HG02981 (cell line): ENCODE measurements around the gene SYNDIG1.

Experiments
- ATAC-seq: cut with Tn5 transposase; IDR thresholded peaks from one replicate; pipeline ENCODE4 v1.9.1; 2021; ENCODE audit warnings: mild to moderate bottlenecking, moderate library complexity; ENCODE audit not compliant: unreplicated experiment

Gene SYNDIG1

DNA sequence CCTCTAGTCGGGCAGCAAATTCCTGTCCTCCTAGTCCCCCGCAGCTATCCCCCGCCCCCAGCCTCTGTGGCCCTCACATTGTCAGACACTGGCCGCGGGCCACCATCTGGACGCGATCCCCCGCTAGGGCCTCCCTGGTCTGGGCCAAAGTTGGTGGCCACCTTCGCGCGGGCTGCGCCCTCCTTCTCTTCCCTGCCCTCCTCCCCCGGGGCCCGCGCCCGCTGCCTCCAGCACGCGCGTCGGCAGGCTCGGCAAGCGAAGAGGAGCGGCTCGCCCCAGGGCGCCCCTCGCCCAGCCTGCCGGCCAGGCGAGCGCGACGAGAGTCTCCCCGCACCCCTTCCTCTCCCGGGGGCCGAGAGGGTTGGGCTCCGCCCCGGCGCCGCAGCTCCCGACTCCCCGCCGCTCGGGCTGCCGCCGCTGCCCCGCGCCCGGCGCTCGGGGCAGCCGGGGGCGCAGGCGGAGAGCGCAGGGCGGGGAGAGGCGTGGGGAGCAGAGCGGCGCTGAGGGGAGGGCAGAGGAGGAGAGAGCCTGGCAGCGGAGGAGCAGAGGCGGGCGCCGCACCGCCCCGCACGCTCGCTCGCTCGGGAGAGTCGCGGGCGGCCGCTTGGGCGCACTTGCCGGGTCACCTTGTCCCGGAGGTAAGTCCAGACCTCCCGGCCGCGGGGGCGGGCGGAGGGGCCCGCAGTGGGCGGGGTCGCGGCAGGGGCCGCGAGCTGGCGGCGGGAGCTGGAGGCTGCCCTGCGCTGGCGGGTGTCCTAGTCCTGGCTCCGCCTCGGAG lies at the start of gene SYNDIG1:
TSS of gene SYNDIG1 (plus strand) at position 514 of the 778 bp plus-strand sequence. CDS start 73,469 bp downstream, outside the sequence.
- no peak for ATAC-seq

DNA sequence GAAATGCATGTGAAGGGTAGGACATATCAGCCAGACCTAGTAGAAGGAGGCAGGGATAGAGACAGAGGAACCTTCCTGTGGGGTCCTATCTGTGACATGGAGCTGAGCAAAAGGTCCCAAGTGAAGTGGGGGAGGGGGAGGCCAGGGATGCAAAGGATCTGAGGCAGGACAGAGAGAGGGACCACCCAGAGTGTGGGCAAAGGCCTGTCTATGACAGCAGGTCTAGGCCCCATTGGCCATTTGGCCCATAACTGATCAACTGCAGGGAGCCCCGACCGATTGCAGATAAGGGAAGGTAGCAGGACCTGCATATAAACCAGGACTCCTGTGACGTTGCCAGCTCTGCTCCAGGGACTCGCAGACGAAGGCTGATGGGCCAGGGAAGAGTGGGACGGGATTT lies 49.6 kb upstream of the SYNDIG1 start:
- ATAC-seq: no peak

DNA sequence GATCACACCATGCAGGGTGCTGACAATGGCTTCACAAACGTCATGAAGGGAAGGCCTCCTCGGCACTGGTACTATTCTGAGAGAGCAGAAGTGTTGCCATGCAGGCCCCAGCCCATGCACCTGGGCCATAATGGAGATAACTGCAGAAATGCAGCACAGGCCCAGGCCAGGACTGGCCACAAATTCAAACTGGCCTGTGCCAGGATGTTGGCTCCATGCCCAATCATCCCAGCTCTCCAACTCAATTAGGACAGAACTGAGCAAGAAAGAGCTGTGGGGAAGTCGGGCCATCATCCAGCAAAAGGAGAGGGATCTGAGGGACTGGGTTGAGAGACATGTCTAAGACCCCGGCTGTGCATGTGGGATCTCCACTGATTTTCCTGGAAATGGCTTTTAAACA lies 48.9 kb upstream of the SYNDIG1 start:
- ATAC-seq: no peak

DNA sequence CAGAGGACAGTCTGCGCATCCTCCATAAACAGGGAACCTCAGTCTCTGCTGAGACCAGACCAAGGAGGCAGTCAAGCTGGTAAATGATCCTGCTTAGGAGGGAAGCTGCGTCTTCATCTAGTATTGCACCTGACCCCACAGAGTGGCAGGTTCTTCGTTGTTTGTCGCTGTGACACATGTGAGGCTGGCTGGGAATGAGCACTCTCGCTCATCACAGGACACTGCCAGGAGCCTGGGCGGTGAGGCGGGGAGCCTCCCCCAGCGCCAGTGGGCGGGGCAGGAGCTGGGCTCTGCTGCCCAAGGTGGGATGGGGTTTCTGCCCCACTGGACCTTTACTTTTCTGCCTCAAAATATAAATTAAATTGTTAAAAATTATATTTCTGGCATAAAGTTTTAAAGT lies 48.4 kb upstream of the SYNDIG1 start:
- no peak for ATAC-seq

DNA sequence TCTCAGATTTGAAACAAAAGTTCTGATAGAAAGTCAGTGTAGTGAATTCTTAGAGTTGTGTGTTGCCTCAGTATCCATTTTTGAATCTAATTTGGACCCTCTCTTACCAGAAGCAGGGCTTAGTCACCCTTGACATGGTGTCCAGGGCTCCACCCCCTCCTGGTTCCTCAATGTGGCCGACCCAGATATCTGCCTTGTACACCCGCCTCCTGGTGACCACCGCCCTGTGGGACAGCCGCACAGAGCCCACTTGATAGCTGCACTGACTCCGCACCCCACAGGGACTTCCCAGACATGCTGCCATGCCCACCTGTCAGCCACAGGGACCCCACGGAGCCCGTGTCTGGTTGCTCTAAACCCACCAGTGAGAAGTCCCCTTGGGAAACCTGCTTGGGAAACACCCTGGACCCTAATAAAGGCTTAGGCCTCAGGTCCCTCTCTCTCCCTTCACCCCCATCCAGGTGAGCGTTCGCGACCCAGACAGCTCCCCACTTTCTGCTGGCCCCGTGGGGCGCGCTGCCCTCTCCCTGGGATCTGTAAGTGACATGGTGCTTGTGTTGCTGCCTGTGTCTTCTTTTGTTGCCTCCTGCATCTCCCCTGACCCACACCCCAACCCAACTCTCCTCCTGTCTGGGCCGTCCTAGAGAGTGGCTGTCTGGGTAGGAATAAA lies 47.2 kb upstream of the SYNDIG1 start:
- no peak for ATAC-seq

DNA sequence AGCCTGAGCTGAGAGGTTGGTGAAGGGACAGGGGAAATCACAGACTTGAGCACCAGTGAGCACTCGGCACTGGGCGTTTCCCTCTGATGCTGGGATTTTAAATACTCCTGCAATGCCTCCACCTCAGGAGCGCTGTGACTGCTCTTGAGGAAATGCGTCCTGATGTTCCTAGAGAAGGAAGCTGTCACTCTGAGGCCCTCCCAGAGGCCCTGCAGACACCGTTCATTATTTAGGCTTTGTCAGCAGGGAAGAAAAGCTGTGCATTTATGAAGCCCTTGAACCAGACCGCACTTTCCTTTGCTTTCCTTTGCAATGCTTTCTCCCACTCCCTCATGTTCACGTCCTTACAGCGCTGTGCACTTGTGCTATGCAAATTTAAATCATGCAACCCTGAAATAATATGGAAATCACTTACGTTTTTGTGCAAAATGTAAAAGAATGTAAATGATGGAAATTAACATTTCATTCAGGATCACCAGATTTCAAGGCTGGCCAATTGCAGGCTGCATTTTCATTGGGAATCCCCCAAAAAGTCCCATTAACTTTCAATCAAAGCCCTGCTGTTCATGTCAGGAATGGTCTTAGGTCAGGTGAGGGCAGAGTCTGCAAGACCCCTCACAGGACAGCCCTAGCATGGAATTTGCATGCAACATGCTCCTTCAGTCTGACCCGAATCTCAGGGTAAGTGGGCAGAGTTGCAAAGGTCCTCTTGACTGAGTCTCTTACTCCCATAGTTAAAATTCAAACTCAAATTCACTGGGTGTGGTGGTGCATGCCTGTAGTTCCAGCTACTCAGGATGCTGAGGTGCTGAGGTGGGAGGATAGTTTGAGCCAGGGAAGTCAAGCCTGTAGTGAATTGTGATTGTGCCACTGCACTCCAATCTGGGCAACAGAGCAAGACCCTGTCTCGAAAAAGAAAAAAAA lies 45.8 kb upstream of the SYNDIG1 start:
- no peak for ATAC-seq

DNA sequence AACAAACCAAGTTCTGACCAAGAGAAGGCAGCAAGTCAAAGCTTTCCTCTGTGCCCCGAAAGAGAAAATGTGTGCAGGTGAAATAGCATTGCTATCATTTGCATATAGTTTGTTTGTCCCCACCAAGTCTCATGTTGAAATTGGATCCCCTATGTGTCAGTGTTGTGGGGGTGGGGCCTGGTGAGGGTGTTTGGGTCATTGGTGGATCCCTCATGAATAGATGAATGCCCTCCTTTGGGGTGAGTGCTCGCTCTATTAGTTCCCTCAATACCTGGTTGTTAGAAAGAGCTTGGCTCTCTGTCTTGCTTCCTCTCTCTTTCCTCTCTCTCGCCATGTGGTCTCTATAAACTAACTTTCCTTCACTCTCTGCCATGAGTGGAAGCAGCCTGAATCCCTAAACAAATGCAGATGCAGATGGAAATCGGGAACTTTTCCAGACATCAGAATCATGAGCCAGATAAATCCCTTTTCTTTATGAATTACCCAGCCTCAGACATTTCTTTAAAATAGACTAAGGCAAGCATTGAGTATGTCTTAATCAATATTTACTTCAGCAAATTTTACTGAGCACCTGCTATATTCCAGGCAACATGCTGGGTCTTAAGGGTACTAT lies 43.8 kb upstream of the SYNDIG1 start:
- peak; percentile 68 for ATAC-seq

DNA sequence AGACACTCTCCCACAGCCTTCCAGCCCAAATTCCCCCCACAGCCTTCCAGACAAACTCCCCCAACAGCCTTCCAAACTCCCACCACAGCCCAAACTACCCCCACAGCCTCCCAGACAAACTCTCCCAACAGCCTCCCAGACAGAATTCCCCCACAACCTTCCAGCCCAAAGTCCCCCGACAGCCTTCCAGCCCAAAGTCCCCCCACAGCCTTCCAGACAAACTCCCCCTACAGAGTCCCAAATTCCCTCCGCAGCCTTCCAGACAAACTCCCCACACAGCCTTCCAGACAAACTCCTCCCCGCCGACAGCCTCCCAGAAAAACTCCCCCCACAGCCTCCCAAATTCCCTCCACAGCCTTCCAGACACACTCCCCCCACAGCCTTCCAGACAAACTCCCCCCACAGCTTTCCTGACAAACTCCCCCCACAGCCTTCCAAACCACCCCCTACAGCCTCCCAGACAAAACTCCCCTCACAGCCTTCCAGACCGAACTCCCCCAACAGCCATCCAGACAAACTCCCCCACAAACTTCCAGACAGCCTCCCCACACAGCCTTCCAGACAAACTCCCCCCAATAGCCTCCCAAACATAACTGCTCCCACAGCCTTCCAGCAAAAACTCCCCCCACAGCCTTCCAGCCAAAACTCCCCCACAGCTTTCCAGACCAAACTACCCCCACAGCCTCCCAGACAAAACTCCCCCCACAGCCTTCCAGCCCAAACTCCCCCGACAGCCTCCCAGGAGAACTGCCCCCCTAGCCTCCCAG lies 38.0 kb upstream of the SYNDIG1 start:
- no peak for ATAC-seq

DNA sequence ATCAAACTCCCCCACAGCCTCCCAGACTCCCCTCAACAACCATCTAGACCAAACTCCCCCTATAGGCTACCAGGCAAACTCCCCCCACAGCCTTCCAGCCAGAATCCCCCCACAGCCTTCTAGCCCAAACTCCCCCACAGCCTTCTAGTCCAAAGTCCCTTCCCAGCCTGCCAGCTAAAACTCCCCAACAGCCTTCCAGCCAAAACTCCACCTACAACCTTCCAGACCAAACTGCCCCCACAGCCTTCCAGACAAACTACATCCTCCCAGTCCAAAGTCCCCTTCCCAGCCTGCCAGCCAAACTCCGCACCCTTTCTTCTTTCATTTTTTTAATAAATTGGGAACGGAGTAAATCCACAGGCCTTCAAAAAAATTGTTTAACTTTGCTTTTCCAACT lies 37.4 kb upstream of the SYNDIG1 start:
- no peak for ATAC-seq

DNA sequence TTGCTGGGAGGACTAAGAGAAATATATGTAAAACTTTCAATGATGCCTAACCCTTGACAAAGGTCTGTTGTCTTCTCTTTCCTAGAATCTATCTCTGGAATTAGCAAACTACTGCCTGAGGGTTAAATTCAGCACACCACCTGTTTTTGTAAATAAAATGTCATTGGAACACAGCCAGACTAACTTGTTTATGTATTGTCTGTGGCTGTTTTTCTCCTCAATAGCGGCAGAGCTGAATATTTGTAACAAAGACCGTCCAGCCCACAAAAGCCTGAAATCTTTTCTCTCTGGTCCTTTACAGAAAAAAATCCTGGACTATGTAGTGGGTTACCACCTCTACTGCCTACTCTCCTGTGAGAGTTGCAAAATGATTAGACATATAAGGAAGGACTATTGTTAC lies 33.3 kb upstream of the SYNDIG1 start:
- no peak for ATAC-seq

DNA sequence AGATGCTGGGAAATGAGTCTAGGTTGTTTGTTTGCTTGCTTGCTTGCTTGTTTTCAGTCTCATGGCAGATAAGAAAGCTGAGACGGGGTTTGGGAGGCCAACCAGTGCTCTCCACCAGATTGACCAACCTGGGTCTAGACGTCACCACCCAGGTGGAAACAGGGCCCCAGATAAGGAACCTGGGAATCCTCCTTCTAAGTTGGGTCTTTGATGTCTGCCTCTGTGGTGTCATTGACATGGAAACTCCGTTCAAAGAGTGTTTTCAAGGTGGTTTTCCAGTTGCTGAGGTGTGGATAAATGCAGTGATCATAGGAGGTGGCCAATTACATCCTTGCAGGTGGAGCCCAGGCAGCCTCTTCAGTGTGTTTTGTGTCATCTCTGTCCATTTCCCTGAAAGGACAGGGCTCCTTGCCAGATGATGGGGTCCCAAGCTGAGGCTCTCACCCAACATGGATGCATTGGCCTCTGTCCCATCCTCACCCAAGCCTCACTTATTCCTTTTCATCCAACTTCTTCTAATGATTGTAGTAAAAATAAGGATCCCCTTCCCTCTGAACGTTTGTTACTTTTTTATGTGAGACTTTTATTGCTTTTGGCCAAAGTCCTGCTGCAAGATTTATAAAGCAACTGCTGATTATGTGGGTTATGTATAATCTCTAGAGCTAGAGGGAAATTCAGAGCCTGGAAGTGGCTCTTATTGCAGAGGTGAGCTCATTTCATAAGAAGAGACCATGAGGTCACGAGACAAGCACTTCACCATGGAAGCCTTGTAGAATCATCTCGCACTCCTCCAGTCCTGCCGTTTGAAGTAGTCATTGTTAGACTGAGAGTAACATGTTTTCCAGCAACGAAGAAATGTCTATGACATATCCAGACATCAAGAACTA lies 32.0 kb upstream of the SYNDIG1 start:
- no peak for ATAC-seq

DNA sequence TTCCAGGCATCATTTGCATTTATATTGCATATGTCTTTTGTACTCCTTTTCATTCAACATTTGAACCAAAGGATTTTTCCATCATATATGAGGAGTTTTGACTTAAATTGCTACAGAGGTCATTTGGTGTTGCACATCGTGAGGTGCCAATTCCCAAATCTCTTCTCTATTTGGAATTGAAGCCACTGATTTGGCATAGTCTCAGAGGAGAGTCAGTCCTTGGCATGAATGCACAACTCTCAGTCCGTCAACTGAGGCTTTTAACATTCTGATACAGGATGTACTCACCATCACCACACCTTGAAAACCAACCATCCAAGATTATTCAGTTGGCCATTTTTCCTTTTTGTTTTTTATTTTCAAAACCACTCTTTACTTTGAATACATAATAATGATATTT lies 31.1 kb upstream of the SYNDIG1 start:
- ATAC-seq: no peak

DNA sequence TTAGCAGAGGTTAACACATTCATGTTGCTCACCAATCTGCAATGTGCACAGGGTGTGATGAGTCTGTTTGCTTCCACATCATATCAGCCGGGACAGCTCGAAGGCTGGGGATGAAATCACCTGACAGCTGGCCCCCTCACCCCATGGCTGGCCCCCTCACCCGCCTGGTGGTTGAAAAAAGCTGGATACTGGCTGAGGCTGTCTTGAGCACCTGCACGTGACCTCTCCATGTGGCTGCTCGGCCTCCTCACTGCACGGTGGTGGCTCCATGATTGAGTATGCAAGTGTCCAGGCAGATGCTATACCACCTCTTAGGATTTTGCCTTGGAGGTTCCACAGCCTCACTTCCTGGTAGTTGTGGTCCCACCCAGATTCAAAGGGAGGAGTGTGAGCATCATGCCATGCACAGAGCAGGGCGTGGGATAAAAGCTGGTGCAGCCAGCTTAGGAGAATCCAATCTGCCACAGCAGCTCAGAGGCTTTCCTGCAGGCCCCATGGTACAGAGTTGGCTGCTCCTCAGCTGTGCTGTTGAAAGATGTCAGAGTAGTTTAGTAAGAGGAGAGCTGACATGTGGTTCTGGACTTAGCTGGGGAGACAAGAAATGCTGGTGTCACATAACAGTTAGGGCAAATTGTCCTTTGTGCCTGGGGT lies 29.6 kb upstream of the SYNDIG1 start:
- no peak for ATAC-seq

DNA sequence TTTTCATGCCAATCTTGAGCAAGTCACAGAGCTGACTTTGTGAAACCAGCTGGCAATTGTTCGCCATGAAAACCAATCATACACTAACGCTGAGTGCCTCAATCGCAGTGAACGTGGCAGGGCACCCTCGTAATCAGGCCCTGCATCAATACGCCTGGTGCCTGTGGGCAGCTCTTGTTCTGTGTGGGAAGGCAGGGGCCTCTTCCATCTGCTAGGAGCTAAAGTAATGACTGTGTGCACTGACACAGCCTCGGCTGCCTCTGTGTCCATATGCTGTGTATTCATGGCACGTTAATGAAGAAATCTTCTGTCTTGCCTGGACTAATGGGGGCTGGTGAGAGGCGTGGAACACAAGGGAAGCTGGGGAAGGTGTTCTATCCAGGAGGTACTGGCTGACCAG lies 27.8 kb upstream of the SYNDIG1 start:
- ATAC-seq: no peak

DNA sequence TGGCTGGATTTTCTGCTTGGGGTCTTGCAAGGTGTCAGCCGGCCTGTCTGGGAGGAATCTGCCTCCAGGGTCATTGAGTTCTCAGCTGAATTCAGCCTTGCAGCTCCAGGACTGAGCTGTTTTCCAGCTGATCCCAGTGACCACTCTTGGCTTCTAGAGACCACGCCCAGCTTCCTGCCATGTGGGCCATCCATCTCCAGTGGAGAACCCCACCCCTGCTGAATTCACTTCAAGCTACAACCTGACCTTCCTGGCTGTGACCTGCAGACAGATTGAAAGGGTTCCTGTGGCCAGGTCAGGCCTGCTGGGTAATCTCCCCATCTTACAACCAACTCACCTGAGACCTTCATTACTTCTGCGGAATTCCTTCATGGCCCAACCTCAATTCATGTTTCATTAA lies 26.5 kb upstream of the SYNDIG1 start:
- no peak for ATAC-seq

DNA sequence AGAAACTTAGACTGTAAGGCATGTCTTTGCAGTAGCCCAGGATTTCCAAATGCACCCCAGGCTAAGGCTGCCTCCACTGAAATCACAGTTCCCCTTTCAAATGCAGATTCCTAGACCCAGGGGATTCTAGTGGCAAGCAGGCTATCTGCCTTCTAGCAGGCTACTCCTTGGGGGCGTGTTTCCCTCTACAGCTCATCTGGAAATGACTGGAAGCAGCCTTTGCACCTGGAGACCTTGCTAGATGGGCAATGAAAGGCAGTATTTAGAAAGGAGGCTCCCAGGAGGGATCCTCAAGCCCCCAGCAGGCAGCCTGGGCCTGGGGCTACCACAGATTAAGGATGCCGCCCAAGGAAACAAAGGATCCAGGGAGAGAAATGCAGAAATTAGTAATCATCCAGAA lies 26.0 kb upstream of the SYNDIG1 start:
- no peak for ATAC-seq

DNA sequence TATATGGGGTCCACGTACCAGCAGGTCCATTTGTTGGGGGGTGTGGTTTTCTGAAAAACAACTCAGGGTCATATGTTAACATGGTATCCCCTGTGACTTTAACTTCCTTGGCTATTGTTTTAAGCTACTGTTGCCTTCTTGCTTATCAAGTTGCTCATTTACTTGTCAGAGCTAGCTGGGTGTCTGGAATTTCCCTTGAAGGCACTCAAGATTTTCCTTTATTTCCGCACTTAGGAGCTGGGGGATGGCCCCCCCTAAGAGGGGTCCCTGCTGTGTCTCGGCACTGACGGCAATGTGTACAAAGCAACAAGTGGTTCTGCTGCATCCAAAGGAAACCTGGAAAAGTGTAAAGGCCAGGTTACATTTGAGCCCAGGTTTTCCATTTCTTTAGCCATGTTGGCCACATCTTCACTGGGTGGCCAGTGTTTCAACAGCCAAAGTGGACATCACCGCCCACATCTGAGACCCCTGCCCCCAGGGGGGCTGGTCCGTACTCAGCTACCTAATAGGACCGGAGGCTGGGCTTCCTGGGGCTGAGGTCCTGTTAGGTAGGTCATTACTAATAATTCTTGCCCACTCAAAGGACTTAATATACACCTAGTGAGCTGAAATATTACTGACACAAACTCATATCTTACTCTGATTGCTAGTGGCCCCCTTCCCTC lies 24.8 kb upstream of the SYNDIG1 start:
- no peak for ATAC-seq

DNA sequence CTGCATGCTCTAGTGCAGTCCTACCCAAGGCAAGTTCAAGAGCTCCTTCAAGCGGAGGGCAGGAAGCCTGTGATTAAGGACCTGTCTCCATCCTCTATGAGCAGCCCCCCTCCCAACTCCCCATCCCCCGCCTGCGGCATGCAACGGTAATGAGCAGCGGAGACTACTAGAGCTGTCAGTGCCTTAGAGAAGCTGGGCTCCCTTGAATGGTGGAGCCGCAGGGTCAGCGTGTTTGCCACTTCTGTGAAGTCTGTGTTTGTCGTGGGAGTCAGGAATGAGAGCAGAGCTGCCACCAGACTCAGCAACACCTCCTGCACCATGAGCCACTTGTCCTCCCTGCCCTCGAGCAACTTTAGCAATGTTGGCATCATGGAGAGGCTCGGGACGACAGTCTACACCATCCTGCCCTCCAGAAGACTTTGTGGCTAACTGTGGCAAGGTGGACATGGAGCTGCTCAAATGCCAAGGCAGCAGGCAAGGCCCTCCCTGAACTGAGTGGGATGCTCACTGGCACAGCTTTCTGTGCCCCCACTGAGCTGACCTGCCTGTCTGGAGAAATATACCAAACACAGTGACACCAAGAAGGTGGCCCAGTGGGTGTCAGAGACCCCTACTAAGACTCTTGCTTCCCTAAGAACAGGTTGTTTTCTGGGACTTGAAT lies 23.8 kb upstream of the SYNDIG1 start:
- no peak for ATAC-seq
